K562 (cell line): ENCODE measurements around the gene BCL2L12.

Experiments used
- BCL6 ChIP-seq: fragments of 250-450 bp; sonication (Bioruptor Pico); IDR thresholded peaks from 2 replicates; pipeline ENCODE4 v1.4.0; 2020
- CTCF ChIP-seq, 3 experiments: IDR thresholded peaks in 2 of 3; conservative IDR thresholded peaks in 1 of 3; 2 replicates each; pipeline ENCODE4 v1.5.1; 2011 to 2012; ENCODE audit warnings: low read length in 3 of 3, mild to moderate bottlenecking in 3 of 3, control low read depth in 2 of 3, improper control_type of control experiment in 1 of 3, inconsistent platforms in 1 of 3, low read depth in 1 of 3, mixed read lengths in 1 of 3, moderate library complexity in 1 of 3; ENCODE audit not compliant: insufficient read depth in 2 of 3
- EZH2 ChIP-seq: IDR thresholded peaks from 2 replicates; pipeline ENCODE4 v1.6.1; 2012; ENCODE audit warnings: low read depth, mild to moderate bottlenecking, inconsistent platforms, low read length, borderline replicate concordance
- ID3 ChIP-seq, 2 experiments: fragments of 250-450 bp in 1 of 2; fragments of 450-650 bp in 1 of 2; sonication (Bioruptor Pico) in 1 of 2; IDR thresholded peaks; 2 replicates each; pipeline versions ENCODE4 v1.6.1 to v1.8.0; 2016 to 2021; ENCODE audit warnings: mild to moderate bottlenecking in 2 of 2, moderate library complexity in 2 of 2, missing compliant biosample characterization in 1 of 2, missing genetic modification characterization in 1 of 2
- SRF ChIP-seq, 2 experiments: fragments of 250-450, 450-650 bp in 1 of 2; sonication (Bioruptor Pico) in 1 of 2; sonication (generic) in 1 of 2; formaldehyde crosslinking; IDR thresholded peaks; 2 replicates each; pipeline versions ENCODE4 v1.5.0 to v1.5.1; 2020 to 2022; ENCODE audit warnings: mild to moderate bottlenecking in 1 of 2, missing genetic modification reagents in 1 of 2
- ZFP30 ChIP-seq: fragments of 250-450 bp; sonication (Bioruptor Pico); IDR thresholded peaks from 2 replicates; pipeline ENCODE4 v1.8.0; 2022; ENCODE audit warnings: moderate library complexity, mild to moderate bottlenecking, inconsistent platforms, borderline replicate concordance
- ZFX ChIP-seq: sonication (generic); formaldehyde crosslinking; IDR thresholded peaks from 2 replicates; pipeline ENCODE4 v1.8.0; 2022; ENCODE audit warnings: mild to moderate bottlenecking, missing genetic modification reagents, moderate library complexity
- ZNF507 ChIP-seq: conservative IDR thresholded peaks from 2 replicates; pipeline ENCODE4 v1.6.1; 2017; ENCODE audit warnings: missing genetic modification characterization, missing compliant biosample characterization

GRCh38 chr19:49663224-49663623, 2.5 kb upstream of the BCL2L12 start:
- TF ChIP-seq SRF (CRISPR knock-in tag; IDR thresholded peaks at IDR 0.05) = no peak
- no peak for TF ChIP-seq ID3 (CRISPR knock-in tag; IDR thresholded peaks at IDR 0.05)
- TF ChIP-seq ID3 (tag; IDR thresholded peaks at IDR 0.05) = no peak
- no peak for TF ChIP-seq EZH2
- no peak for TF ChIP-seq ZFP30 (CRISPR knock-in tag)
- TF ChIP-seq ZNF507 (tag) = no peak
- TF ChIP-seq CTCF (IDR thresholded peaks at IDR 0.05 in 2 of 3, conservative IDR thresholded peaks at IDR 0.05 in 1 of 3; ENCODE audit: insufficient read depth in 2 of 3, low read depth in 1 of 3, low read length in 3 of 3) = no peak
- TF ChIP-seq BCL6 (CRISPR knock-in tag) = no peak
- TF ChIP-seq ZFX (CRISPR knock-in tag) = no peak
